Panc1 (cell line): ENCODE results near the gene ANKH. TPM values are rescaled to one million over a fixed set of nuclear protein-coding genes. Genes with fewer than 3 reads are reported as not detected.

Experiments used
- ATAC-seq: fragments of 200-7000 bp; cut with Tn5 transposase; 2 replicates; pipeline ENCODE4 v1.9.1; 2020; ENCODE audit warnings: mild to moderate bottlenecking, moderate library complexity
- BruUV-seq: library from RNA; stranded (reverse); fragments of 400-500 nt; replicated peaks from 2 replicates; lab custom pipeline; 2021; lab: Mats Ljungman, UMichigan
- CTCF ChIA-PET: fragments of 300-600 bp; sonication (Branson Sonifier 250); formaldehyde crosslinking; loops from one replicate; lab custom pipeline; 2022; ENCODE audit warnings: antibody characterized with exemption; lab: Charles Lee
- POLR2A ChIA-PET: fragments of 300-600 bp; sonication (Branson Sonifier 250); formaldehyde crosslinking; loops from one replicate; lab custom pipeline; 2022; ENCODE audit warnings: antibody characterized with exemption; lab: Charles Lee
- DNase-seq: peaks from one replicate; pipeline ENCODE4 v3.0.0-alpha.2; 2010; ENCODE audit warnings: low read depth, low spot score
- H3K27ac ChIP-seq: 2 replicates; pipeline ENCODE4 v1.5.1; 2011; ENCODE audit warnings: mild to moderate bottlenecking, low read length, inconsistent platforms
- H3K27me3 ChIP-seq: fragments of 200-500 bp; sonication (Bioruptor generic); 2 replicates; pipeline ENCODE4 v1.6.0; 2014; ENCODE audit warnings: low read length, inconsistent platforms; ENCODE audit not compliant: control insufficient read depth, insufficient read depth
- H3K36me3 ChIP-seq: fragments of 200-500 bp; sonication (Bioruptor generic); 2 replicates; pipeline ENCODE4 v1.5.1; 2014; ENCODE audit warnings: inconsistent platforms, mild to moderate bottlenecking, low read length, moderate library complexity; ENCODE audit not compliant: control insufficient read depth, insufficient read depth
- H3K4me1 ChIP-seq: 2 replicates; pipeline ENCODE4 v1.5.1; 2011; ENCODE audit warnings: inconsistent platforms, mild to moderate bottlenecking, low read length, moderate library complexity; ENCODE audit not compliant: control insufficient read depth, insufficient read depth
- H3K4me3 ChIP-seq, 2 experiments: 2 replicates each; pipeline ENCODE4 v1.5.1; 2011 to 2012; ENCODE audit warnings: low read depth in 2 of 2, low read length in 2 of 2, mild to moderate bottlenecking in 2 of 2, inconsistent platforms in 1 of 2, moderate library complexity in 1 of 2
- H3K9me3 ChIP-seq: fragments of 200-500 bp; sonication (Bioruptor generic); 2 replicates; pipeline ENCODE4 v1.5.1; 2014; ENCODE audit warnings: low read depth, mild to moderate bottlenecking, inconsistent platforms, low read length, moderate library complexity; ENCODE audit not compliant: control insufficient read depth, insufficient read depth
- CTCF ChIP-seq: fragments of 450-650 bp; IDR thresholded peaks from 2 replicates; pipeline ENCODE4 v1.5.1; 2017; ENCODE audit warnings: mild to moderate bottlenecking
- POLR2AphosphoS5 ChIP-seq: IDR thresholded peaks from 2 replicates; pipeline ENCODE4 v1.6.1; 2012; ENCODE audit warnings: mild to moderate bottlenecking, low read depth, low read length, moderate library complexity
- REST ChIP-seq, 2 experiments: IDR thresholded peaks; 2 replicates each; pipeline ENCODE4 v1.6.1; 2011 to 2012; ENCODE audit warnings: low read depth in 2 of 2, control low read depth in 1 of 2, low read length in 1 of 2, mild to moderate bottlenecking in 1 of 2, moderate library complexity in 1 of 2; ENCODE audit not compliant: insufficient read depth in 1 of 2
- SIN3A ChIP-seq: IDR thresholded peaks from 2 replicates; pipeline ENCODE4 v1.6.1; 2012; ENCODE audit warnings: low read depth, mild to moderate bottlenecking, low read length, moderate library complexity, borderline replicate concordance; ENCODE audit not compliant: insufficient read depth
- TCF7L2 ChIP-seq: IDR thresholded peaks from 2 replicates; pipeline ENCODE4 v1.6.1; 2011; ENCODE audit warnings: mild to moderate bottlenecking, low read depth, low read length, inconsistent platforms
- in situ Hi-C: cut with HindIII; loops from 2 replicates; pipeline ENCODE4 v1.10.0; 2016; ENCODE audit warnings: low sequenced_read_pairs, low pct_unique_long_range_greater_than_20kb
- intact Hi-C: fragments of 100-400 bp; cut with micrococcal nuclease; formaldehyde crosslinking; loops from one replicate; pipeline ENCODE4 v1.10.0; 2022; ENCODE audit not compliant: unreplicated experiment
- total RNA-seq: library from RNA; stranded (reverse); gene quantifications from one replicate; pipeline ENCODE4 v1.2.1, GENCODE V29; 2021; ENCODE audit not compliant: unreplicated experiment

The ANKH gene
- total RNA-seq, 1 experiment from 2014 or later, result 11.2 TPM

GRCh38 chr5:14767735-14768507, 103.7 kb downstream of the ANKH start:
- peak; percentile 54 for DNase-seq
- H3K9me3 ChIP-seq, result no peaks in the 10 kb centered on the region
- intact Hi-C loops (no loop called here), in situ Hi-C loops (no loop called here)
- H3K27me3 ChIP-seq, result no peaks in the 10 kb centered on the region
- peak; percentile 92 for ATAC-seq
- no peak overlapping the region for H3K27ac ChIP-seq
- no peaks in the 10 kb centered on the region for H3K36me3 ChIP-seq
- POLR2A ChIA-PET, result no interaction called here
- H3K4me1 ChIP-seq, result peaks cover 7% of the 10 kb centered on the region; the same call in 1 of the 2 replicates
- TF ChIP-seq CTCF (no peak), TCF7L2 (0 out of 2 replicates have a peak, but pooled peaks have one; percentile 25)
- CTCF ChIA-PET, result interaction anchor here (0.7 kb wide), 1 partner anchor 236 kb away, joined by 4 read pairs; no protein-coding TSS in a partner anchor
- peak overlapping the region in 1 of 2 experiments; percentile 32; a peak in 2 of 4 replicates for H3K4me3 ChIP-seq
- BruUV-seq, result no TSS peak

GRCh38 chr5:14767053-14767452, 104.5 kb downstream of the ANKH start:
- DNase-seq, result no peak
- no peak for ATAC-seq
- Histone ChIP-seq H3K4me1 (peaks cover 7% of the 10 kb centered on the region; the same call in 1 of the 2 replicates), H3K36me3 (no peaks in the 10 kb centered on the region), H3K27ac (no peak overlapping the region), H3K9me3 (no peaks in the 10 kb centered on the region), H3K4me3 (no peak overlapping the region), H3K27me3 (no peaks in the 10 kb centered on the region)
- ChIA-PET CTCF (interaction anchor here (0.5 to 0.7 kb wide), 2 partner anchors 237 to 322 kb away, joined by 4 read pairs; no protein-coding TSS in a partner anchor), POLR2A (no interaction called here)
- no TSS peak for BruUV-seq
- in situ Hi-C loops (no loop called here), intact Hi-C loops (no loop called here)
- TF ChIP-seq REST (IDR thresholded peaks at IDR 0.05; ENCODE audit: insufficient read depth in 1 of 2, low read depth in 2 of 2, low read length in 1 of 2) (no peak), POLR2AphosphoS5 (no peak), TCF7L2 (no peak), SIN3A (no peak), CTCF (no peak)
